Rectal smooth muscle tissue (tissue), 1 donor: ENCODE data around the gene ORAI3.

ENCODE experiments used
- H3K27ac ChIP-seq: one replicate; pipeline ENCODE4 v1.7.0; 2013; ENCODE audit warnings: low read depth, low read length, inconsistent platforms
- H3K27me3 ChIP-seq: one replicate; pipeline ENCODE4 v1.7.0; 2013; ENCODE audit warnings: low read length; ENCODE audit not compliant: control insufficient read depth, insufficient read depth
- H3K36me3 ChIP-seq: one replicate; pipeline ENCODE4 v1.7.0; 2013; ENCODE audit warnings: low read length; ENCODE audit not compliant: control insufficient read depth, insufficient read depth
- H3K4me1 ChIP-seq: one replicate; pipeline ENCODE4 v1.7.0; 2013; ENCODE audit warnings: low read length; ENCODE audit not compliant: control insufficient read depth, insufficient read depth
- H3K4me3 ChIP-seq: one replicate; pipeline ENCODE4 v1.7.0; 2013; ENCODE audit warnings: low read length
- H3K9ac ChIP-seq: one replicate; pipeline ENCODE4 v1.7.0; 2013; ENCODE audit warnings: low read length

ORAI3 gene

GRCh38 chr16:30971298-30971697, 22.4 kb downstream of the ORAI3 start:
- Histone ChIP-seq H3K4me1 (no peaks in the 10 kb centered on the region), H3K36me3 (peaks cover 60% of the 10 kb centered on the region), H3K4me3 (no peak overlapping the region), H3K27me3 (no peaks in the 10 kb centered on the region), H3K9ac (no peak overlapping the region), H3K27ac (no peak overlapping the region)

GRCh38 chr16:30972872-30973271, 24.0 kb downstream of the ORAI3 start:
- Histone ChIP-seq H3K4me1 (no peaks in the 10 kb centered on the region), H3K27ac (no peak overlapping the region), H3K27me3 (no peaks in the 10 kb centered on the region), H3K36me3 (peaks cover 60% of the 10 kb centered on the region), H3K4me3 (no peak overlapping the region), H3K9ac (no peak overlapping the region)

GRCh38 chr16:30974348-30974747, 25.5 kb downstream of the ORAI3 start:
- Histone ChIP-seq H3K27ac (no peak overlapping the region), H3K27me3 (no peaks in the 10 kb centered on the region), H3K4me1 (no peaks in the 10 kb centered on the region), H3K4me3 (no peak overlapping the region), H3K36me3 (peaks cover 60% of the 10 kb centered on the region), H3K9ac (no peak overlapping the region)

- no peaks in the 10 kb centered on the region for H3K4me1 ChIP-seq
- no peak overlapping the region for H3K27ac ChIP-seq
- H3K36me3 ChIP-seq, result peaks cover 50% of the 10 kb centered on the region
- no peaks in the 10 kb centered on the region for H3K27me3 ChIP-seq
- no peak overlapping the region for H3K9ac ChIP-seq
- H3K4me3 ChIP-seq, result no peak overlapping the region
Measured at GRCh38 chr16:30976486-30976885, 27.6 kb downstream of the ORAI3 start.

- no peak overlapping the region for H3K4me3 ChIP-seq
- H3K27me3 ChIP-seq, result no peaks in the 10 kb centered on the region
- H3K27ac ChIP-seq, result no peak overlapping the region
- no peaks in the 10 kb centered on the region for H3K4me1 ChIP-seq
- no peak overlapping the region for H3K9ac ChIP-seq
- peaks cover 46% of the 10 kb centered on the region for H3K36me3 ChIP-seq
Measured at GRCh38 chr16:30977502-30977901, 28.6 kb downstream of the ORAI3 start.

GRCh38 chr16:30979170-30980022, 30.5 kb downstream of the ORAI3 start:
- H3K27me3 ChIP-seq, result no peaks in the 10 kb centered on the region
- H3K27ac ChIP-seq, result no peak overlapping the region
- no peak overlapping the region for H3K4me3 ChIP-seq
- H3K9ac ChIP-seq, result no peak overlapping the region
- H3K4me1 ChIP-seq, result no peaks in the 10 kb centered on the region
- H3K36me3 ChIP-seq, result peaks cover 33% of the 10 kb centered on the region

- no peaks in the 10 kb centered on the region for H3K27me3 ChIP-seq
- no peak overlapping the region for H3K9ac ChIP-seq
- no peaks in the 10 kb centered on the region for H3K4me1 ChIP-seq
- H3K36me3 ChIP-seq, result peaks cover 33% of the 10 kb centered on the region
- no peak overlapping the region for H3K4me3 ChIP-seq
- no peak overlapping the region for H3K27ac ChIP-seq
Measured at GRCh38 chr16:30980023-30980371, 31.1 kb downstream of the ORAI3 start.

- Histone ChIP-seq H3K4me3 (no peak overlapping the region), H3K27me3 (no peaks in the 10 kb centered on the region), H3K36me3 (peaks cover 33% of the 10 kb centered on the region), H3K27ac (no peak overlapping the region), H3K9ac (no peak overlapping the region), H3K4me1 (peaks cover under 1% of the 10 kb centered on the region)
Measured at GRCh38 chr16:30980434-30980833, 31.6 kb downstream of the ORAI3 start.

GRCh38 chr16:30980959-30981358, 32.1 kb downstream of the ORAI3 start:
- no peak overlapping the region for H3K9ac ChIP-seq
- H3K4me1 ChIP-seq, result peaks cover 5% of the 10 kb centered on the region
- no peaks in the 10 kb centered on the region for H3K27me3 ChIP-seq
- peaks cover 29% of the 10 kb centered on the region for H3K36me3 ChIP-seq
- no peak overlapping the region for H3K27ac ChIP-seq
- H3K4me3 ChIP-seq, result no peak overlapping the region

- H3K36me3 ChIP-seq, result peaks cover 15% of the 10 kb centered on the region
- no peak overlapping the region for H3K27ac ChIP-seq
- H3K4me1 ChIP-seq, result peaks cover 5% of the 10 kb centered on the region
- H3K27me3 ChIP-seq, result no peaks in the 10 kb centered on the region
- no peak overlapping the region for H3K9ac ChIP-seq
- H3K4me3 ChIP-seq, result no peak overlapping the region
Measured at GRCh38 chr16:30982548-30983288, 33.9 kb downstream of the ORAI3 start.

GRCh38 chr16:30983289-30983889, 34.5 kb downstream of the ORAI3 start:
- H3K27ac ChIP-seq, result no peak overlapping the region
- H3K9ac ChIP-seq, result no peak overlapping the region
- peaks cover 15% of the 10 kb centered on the region for H3K36me3 ChIP-seq
- H3K4me1 ChIP-seq, result peaks cover 5% of the 10 kb centered on the region
- H3K4me3 ChIP-seq, result no peak overlapping the region
- no peaks in the 10 kb centered on the region for H3K27me3 ChIP-seq

GRCh38 chr16:30983898-30984610, 35.2 kb downstream of the ORAI3 start:
- Histone ChIP-seq H3K36me3 (peaks cover 10% of the 10 kb centered on the region), H3K4me1 (peaks cover 5% of the 10 kb centered on the region), H3K27ac (no peak overlapping the region), H3K27me3 (no peaks in the 10 kb centered on the region), H3K4me3 (no peak overlapping the region), H3K9ac (no peak overlapping the region)
